ENCODE measurements around the gene TFCP2L1.
"Not testable (repeated sequence)": the region's sequence is repeated elsewhere in the genome, so short reads cannot be mapped to it uniquely, and the experiment has no call there.

Gene TFCP2L1

GRCh38 chr2:121295911-121296650 is 11.1 kb upstream of the TFCP2L1 start:
- DNase-seq (ENCODE audit: low read depth), result no peak

GRCh38 chr2:121294881-121295840 is 10.2 kb upstream of the TFCP2L1 start:
- no peak for DNase-seq (ENCODE audit: low read depth)

GRCh38 chr2:121293450-121294325 is 8.7 kb upstream of the TFCP2L1 start:
- no peak for DNase-seq (ENCODE audit: low read depth)

- no peak for DNase-seq (ENCODE audit: low read depth)
Observed at GRCh38 chr2:121291251-121291580, 6.2 kb upstream of the TFCP2L1 start.

GRCh38 chr2:121289271-121289670 is 4.3 kb upstream of the TFCP2L1 start:
- DNase-seq (ENCODE audit: low read depth), result no peak

- DNase-seq (ENCODE audit: low read depth), result no peak
Observed at GRCh38 chr2:121288454-121289231, 3.6 kb upstream of the TFCP2L1 start.

GRCh38 chr2:121287956-121288355 is 3.0 kb upstream of the TFCP2L1 start:
- no peak for DNase-seq (ENCODE audit: low read depth)

GRCh38 chr2:121287146-121287798 is 2.3 kb upstream of the TFCP2L1 start:
- DNase-seq (ENCODE audit: low read depth), result no peak

GRCh38 chr2:121286506-121286905 is 1.5 kb upstream of the TFCP2L1 start:
- DNase-seq (ENCODE audit: low read depth), result no peak

GRCh38 chr2:121285926-121286325 is 924 bp upstream of the TFCP2L1 start:
- DNase-seq (ENCODE audit: low read depth), result no peak

GRCh38 chr2:121283670-121284462 is 1.1 kb downstream of the TFCP2L1 start:
- DNase-seq (ENCODE audit: low read depth), result no peak

- DNase-seq (ENCODE audit: low read depth), result no peak
Observed at GRCh38 chr2:121282800-121283385, 2.1 kb downstream of the TFCP2L1 start.

- DNase-seq (ENCODE audit: low read depth), result no peak
Observed at GRCh38 chr2:121281694-121282093, 3.3 kb downstream of the TFCP2L1 start.

- no peak for DNase-seq (ENCODE audit: low read depth)
Observed at GRCh38 chr2:121281107-121281506, 3.9 kb downstream of the TFCP2L1 start.

- DNase-seq (ENCODE audit: low read depth), result no peak
Observed at GRCh38 chr2:121279476-121280220, 5.4 kb downstream of the TFCP2L1 start.

- DNase-seq (ENCODE audit: low read depth), result no peak
Observed at GRCh38 chr2:121276341-121276740, 8.7 kb downstream of the TFCP2L1 start.

GRCh38 chr2:121273116-121273515 is 11.9 kb downstream of the TFCP2L1 start:
- DNase-seq (ENCODE audit: low read depth), result no peak

- DNase-seq (ENCODE audit: low read depth), result no peak
Observed at GRCh38 chr2:121272596-121272995, 12.4 kb downstream of the TFCP2L1 start.

GRCh38 chr2:121269436-121269835 is 15.6 kb downstream of the TFCP2L1 start:
- DNase-seq (ENCODE audit: low read depth), result not testable (repeated sequence)

Data from activated gamma-delta T cell treated with anti-CD3 and anti-CD28 coated beads, Interleukin-2, amount 50 U/mL, for 16 hours (primary cell).